ENCODE measurements around the gene ZBED3.
"Not testable (repeated sequence)": the region's sequence is repeated elsewhere in the genome, so short reads cannot be mapped to it uniquely, and the experiment has no call there.

The ZBED3 gene

DNA sequence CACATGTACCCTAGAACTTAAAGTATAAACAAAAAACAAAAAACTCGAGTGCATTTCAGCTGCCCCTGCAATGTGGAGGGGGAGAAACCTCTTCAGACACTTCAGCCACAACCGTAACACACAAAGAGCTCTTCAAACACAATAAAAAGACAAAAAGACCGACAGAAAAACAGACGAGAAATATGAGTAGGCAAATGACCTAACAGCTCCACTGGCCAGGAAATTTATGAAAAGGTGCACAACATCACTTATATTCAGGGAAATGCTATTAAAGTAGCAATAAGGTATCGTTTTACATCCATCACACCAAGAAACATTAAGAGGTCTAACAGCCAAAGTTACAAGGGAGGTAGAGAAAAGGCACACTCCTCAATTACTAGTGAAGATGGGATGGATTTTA is 6.2 kb downstream of the ZBED3 start:
- TF ChIP-seq ESRRG (CRISPR knock-in tag; IDR thresholded peaks at IDR 0.05) (no peak), RARB (CRISPR knock-in tag; IDR thresholded peaks at IDR 0.05) (no peak), ISL1 (CRISPR knock-in tag; IDR thresholded peaks at IDR 0.05) (no peak), GLIS3 (CRISPR knock-in tag; IDR thresholded peaks at IDR 0.05) (no peak), SNAI2 (CRISPR knock-in tag; IDR thresholded peaks at IDR 0.05) (no peak), ARNTL (CRISPR knock-in tag; IDR thresholded peaks at IDR 0.05; ENCODE audit: borderline replicate concordance, low read depth) (no peak), ZNF70 (CRISPR knock-in tag; IDR thresholded peaks at IDR 0.05) (no peak), BACH2 (CRISPR knock-in tag; IDR thresholded peaks at IDR 0.05; ENCODE audit: borderline replicate concordance) (no peak), POU6F1 (CRISPR knock-in tag; IDR thresholded peaks at IDR 0.05; ENCODE audit: borderline replicate concordance, low read depth) (no peak), OSR1 (CRISPR knock-in tag; IDR thresholded peaks at IDR 0.05) (no peak), TCF4 (CRISPR knock-in tag; IDR thresholded peaks at IDR 0.05; ENCODE audit: borderline replicate concordance) (no peak), TOX (CRISPR knock-in tag; IDR thresholded peaks at IDR 0.05; ENCODE audit: borderline replicate concordance) (no peak), PPARA (CRISPR knock-in tag; IDR thresholded peaks at IDR 0.05; ENCODE audit: borderline replicate concordance) (no peak)
- TF ChIP-seq, protein P1, sequence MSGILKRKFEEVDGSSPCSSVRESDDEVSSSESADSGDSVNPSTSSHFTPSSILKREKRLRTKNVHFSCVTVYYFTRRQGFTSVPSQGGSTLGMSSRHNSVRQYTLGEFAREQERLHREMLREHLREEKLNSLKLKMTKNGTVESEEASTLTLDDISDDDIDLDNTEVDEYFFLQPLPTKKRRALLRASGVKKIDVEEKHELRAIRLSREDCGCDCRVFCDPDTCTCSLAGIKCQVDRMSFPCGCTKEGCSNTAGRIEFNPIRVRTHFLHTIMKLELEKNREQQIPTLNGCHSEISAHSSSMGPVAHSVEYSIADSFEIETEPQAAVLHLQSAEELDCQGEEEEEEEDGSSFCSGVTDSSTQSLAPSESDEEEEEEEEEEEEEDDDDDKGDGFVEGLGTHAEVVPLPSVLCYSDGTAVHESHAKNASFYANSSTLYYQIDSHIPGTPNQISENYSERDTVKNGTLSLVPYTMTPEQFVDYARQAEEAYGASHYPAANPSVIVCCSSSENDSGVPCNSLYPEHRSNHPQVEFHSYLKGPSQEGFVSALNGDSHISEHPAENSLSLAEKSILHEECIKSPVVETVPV (CRISPR knock-in tag; IDR thresholded peaks at IDR 0.05), result no peak
- ATAC-seq, result no peak

DNA sequence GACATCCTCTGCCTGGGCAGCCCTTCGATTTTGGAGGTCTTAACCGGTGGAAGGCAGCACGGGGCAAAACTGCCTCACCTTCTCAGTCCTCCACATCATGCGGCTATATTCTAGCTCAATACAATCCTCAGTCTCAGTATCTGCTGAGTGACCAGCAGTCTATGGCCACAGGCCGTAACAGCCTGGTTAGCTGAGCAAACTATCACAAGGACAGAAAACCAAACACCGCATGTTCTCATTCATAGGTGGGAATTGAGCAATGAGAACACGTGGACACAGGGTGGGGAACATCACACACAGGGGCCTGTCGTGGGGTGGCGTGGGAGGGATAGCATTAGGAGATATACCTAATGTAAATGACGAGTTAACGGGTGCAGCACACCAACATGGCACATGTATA is 6.6 kb downstream of the ZBED3 start:
- ATAC-seq, result not testable (repeated sequence)

DNA sequence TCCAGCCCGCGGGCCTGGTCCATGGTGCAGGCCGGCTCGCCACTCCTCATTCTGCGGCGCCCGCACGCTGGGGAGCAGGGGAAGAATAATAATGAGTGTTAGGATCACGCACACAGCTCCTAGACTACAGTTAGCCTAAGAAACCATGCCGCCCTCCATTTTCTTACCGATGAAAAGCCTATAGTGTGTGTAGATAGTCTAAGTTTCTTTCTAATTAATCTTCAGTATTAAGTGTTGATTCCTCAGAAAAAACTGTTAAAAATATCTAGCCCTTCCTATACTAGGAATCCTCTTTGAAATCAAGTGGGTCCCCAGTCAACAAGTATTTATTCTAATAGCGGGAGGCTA is 9.3 kb downstream of the ZBED3 start:
- TF ChIP-seq RARB (CRISPR knock-in tag; IDR thresholded peaks at IDR 0.05) (no peak), SNAI2 (CRISPR knock-in tag; IDR thresholded peaks at IDR 0.05) (no peak), TSHZ2 (CRISPR knock-in tag; IDR thresholded peaks at IDR 0.05) (no peak), CSDC2 (CRISPR knock-in tag; IDR thresholded peaks at IDR 0.05) (no peak), CREB5 (CRISPR knock-in tag; IDR thresholded peaks at IDR 0.05; ENCODE audit: low read depth) (no peak), ARNTL (CRISPR knock-in tag; IDR thresholded peaks at IDR 0.05; ENCODE audit: borderline replicate concordance, low read depth) (no peak), ZNF565 (CRISPR knock-in tag; conservative IDR thresholded peaks at IDR 0.05; ENCODE audit: low read depth) (no peak), ZFP3 (CRISPR knock-in tag; IDR thresholded peaks at IDR 0.05) (no peak), TOX (CRISPR knock-in tag; IDR thresholded peaks at IDR 0.05; ENCODE audit: borderline replicate concordance) (no peak), ZC3H10 (CRISPR knock-in tag; IDR thresholded peaks at IDR 0.05) (no peak), POU6F1 (CRISPR knock-in tag; IDR thresholded peaks at IDR 0.05; ENCODE audit: borderline replicate concordance, low read depth) (no peak), TCF4 (CRISPR knock-in tag; IDR thresholded peaks at IDR 0.05; ENCODE audit: borderline replicate concordance) (no peak), GLIS3 (CRISPR knock-in tag; IDR thresholded peaks at IDR 0.05) (no peak), BACH2 (CRISPR knock-in tag; IDR thresholded peaks at IDR 0.05; ENCODE audit: borderline replicate concordance) (no peak), ZFP30 (CRISPR knock-in tag; IDR thresholded peaks at IDR 0.05) (no peak), ISL1 (CRISPR knock-in tag; IDR thresholded peaks at IDR 0.05) (no peak)
- TF ChIP-seq, protein P2, sequence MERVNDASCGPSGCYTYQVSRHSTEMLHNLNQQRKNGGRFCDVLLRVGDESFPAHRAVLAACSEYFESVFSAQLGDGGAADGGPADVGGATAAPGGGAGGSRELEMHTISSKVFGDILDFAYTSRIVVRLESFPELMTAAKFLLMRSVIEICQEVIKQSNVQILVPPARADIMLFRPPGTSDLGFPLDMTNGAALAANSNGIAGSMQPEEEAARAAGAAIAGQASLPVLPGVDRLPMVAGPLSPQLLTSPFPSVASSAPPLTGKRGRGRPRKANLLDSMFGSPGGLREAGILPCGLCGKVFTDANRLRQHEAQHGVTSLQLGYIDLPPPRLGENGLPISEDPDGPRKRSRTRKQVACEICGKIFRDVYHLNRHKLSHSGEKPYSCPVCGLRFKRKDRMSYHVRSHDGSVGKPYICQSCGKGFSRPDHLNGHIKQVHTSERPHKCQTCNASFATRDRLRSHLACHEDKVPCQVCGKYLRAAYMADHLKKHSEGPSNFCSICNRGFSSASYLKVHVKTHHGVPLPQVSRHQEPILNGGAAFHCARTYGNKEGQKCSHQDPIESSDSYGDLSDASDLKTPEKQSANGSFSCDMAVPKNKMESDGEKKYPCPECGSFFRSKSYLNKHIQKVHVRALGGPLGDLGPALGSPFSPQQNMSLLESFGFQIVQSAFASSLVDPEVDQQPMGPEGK (CRISPR knock-in tag; IDR thresholded peaks at IDR 0.05; ENCODE audit: borderline replicate concordance), result no peak
- TF ChIP-seq, protein P1 (CRISPR knock-in tag; IDR thresholded peaks at IDR 0.05), result no peak
- no peak for ATAC-seq
